Activated T-cell treated with anti-CD3 and anti-CD28 coated beads, Interleukin-2, amount 50 U/mL, for 1 hour (primary cell): Measurements from ENCODE around the gene NOG.

ENCODE experiments used
- DNase-seq: peaks from one replicate; pipeline ENCODE4 v3.0.0-alpha.2; 2020

The NOG gene

DNA sequence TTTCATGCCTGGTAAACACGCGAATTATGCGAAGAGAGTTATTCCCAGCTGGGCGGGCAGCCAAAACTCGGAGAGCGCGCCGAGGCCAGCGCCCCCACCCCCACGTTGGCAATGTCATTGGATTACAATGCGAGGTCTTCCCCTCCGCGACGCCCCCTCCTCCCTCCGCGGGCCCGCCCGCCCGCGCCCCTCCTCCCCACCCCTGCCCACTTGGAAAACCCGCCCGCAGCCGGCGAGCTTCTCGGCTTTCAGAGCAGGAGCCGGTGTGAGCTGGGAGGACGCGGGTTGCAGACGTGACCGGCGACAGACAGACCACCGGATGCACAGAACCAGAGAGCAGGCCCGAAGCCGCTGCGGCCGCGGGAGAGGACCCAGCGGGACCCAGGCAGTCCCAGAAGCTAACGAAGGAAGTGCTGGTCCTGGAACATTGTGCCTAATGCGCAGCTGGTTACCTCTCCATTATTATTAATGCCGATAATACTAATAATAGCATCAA lies 4.0 kb downstream of the NOG start:
- peak; percentile 32 for DNase-seq

DNA sequence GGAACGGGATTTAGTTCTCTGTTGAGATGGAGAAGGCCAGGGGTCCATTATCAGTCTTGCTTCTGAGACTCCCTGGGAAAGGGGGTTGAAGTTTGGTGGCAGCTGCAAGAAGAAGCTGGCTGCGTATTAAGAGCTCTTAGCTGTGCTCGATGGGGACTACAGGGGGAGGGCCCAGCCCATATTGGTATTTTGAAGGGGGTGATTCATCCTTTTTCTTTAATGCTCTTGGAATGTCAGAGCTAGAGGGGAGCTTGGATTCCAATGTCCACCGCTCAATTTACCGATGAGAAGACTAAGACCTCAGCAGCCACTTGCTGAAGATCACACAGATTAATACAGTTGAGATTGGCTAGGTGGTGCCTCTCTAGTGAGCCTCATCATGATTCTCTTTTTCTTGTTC lies 5.0 kb downstream of the NOG start:
- DNase-seq: no peak

DNA sequence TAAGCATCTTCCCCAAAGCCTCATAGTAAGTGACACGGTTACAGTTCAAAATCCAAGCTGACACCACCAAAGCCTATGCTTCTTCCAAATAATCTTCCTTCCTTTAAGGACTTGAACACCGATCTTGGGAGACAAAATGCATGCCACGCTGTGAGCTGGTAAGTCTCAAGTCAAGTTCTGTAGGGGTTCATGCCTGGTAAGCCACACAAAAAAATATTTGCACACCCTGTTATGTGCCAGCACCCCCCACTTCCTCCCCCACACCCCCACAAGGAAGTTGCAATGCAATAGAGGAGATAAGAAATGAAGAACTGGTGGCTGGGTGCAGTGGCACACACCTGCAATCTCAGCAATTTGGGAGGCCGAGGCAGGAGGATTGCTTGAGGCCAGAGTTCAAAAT lies 5.6 kb downstream of the NOG start:
- peak; percentile 24 for DNase-seq

DNA sequence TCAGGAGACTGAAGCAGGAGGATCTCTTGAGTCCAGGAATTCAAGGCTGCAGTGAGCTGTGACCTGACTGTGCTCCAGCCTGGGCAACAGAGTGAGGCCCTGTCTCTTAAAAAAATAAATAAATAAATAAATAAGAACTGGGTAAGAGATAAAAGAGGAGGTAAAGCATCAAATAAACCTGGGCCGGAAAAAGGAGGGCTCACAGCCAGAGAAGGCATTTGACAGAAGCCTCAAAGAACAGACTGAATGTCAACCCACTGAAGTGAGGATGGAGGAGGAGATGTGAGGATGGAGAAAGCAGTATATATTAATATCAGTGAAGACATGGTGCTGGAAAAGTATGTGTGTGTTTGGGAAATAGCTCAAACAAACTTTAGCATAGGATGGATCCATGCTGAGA lies 6.1 kb downstream of the NOG start:
- DNase-seq: no peak

DNA sequence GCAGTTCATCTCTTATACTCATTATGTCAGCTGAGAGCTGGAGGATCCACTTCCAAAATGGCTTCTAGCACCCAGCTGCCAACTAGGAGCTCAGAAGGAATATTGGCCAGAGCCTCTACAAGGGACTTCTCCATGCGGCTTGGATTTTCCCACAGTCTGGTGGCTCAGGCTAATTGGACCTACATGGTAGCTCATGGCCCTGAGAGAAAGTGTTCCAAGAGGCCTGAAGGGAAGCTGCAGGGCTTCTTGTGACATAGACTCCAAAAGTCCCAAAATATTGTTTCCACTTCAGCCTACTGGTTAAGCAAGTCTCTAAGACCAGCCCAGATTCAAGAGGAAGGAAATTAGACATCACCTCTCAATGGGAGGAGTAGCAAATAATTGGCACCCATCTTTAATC lies 6.8 kb downstream of the NOG start:
- no peak for DNase-seq

DNA sequence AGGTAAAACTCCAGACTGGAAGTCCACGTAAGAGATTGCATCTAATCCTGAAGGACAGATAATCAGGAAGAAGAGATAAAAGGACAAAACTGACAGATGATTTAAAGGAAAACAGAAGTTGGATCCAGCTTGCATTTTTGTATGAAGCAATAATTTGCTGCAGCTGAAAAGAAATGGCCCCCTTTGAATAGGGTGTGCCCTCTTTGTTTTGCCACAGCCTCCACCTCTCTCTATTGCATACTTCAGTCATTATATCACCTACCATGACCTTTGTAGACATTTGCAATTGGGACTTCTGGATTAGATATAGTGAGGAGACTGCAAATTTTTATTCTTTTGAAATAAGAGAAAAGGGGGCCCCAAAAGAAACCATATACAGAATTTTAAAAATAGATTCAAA lies 8.1 kb downstream of the NOG start:
- DNase-seq: no peak

DNA sequence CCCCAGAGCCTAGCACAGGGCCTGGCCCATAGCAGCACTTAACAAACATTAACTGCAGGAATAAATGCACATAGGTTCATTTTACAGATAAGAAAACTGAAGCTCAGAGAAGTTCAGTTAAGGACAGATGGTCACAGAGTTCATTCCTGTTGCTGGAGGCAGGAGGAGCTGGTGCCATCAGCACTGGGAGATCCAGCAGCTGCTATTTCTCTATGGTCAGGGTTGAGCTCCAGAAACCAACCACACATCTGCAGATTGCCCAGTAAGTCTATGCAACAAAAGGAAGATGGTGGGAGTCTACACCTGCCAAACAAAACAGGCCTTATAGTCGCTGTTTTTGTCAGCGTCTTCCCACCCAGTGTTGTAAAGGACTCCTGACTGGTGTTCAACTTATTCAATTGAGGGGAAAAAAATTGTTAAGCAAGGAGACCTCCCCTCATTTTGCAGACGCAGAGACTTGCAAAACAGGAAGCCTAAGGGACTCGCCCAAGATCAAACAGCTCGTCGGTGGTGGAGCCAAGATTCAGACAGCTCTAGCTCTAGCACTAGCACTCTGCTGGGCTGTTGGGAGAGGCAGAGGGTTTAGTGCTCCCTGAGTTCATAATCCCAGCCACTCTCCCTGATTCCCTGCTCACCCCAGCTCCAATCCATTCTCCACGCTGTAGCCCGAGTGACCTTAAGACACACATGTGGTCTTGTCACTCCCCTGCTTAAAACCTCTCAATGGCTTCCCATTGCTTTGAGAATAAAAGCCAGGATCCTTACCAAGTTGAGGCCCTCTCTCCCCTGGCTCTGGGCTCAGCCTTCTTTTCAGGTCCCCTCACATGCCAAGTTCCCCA lies 9.0 kb downstream of the NOG start:
- DNase-seq: peak; percentile 46

DNA sequence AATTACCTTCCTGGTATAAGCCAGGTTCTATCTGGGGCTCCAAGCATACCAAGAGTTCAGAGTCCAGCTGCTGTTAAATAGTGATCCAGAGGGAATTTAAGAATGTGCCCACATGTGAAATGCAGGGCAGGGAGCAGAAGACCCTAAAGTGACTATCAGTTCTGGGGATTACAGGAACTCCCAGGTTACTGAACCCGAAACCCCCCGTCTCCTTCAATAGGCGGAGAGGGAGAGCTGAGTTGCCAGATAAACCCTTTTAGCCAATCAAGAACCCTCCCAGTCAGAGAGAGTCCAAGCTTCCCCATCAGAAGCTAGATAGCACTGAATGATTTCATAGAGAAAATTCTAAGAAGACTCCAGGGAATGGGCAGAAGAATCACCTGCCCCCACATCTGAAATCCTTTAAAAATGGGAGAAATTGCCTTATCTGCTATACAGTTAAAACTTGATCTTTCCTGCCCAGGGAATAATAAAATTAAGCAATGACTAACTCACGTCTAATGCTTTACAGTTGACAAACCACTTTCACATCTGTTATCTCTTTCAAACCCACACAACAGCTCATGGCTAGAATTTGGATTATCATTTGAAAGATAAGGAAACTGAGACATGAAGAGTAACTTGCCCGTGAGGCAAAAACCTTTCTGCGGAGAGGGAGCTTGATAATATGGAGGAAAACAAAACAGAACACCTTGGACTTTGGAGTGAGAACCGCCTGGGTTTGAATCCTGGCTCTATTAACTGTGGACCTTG lies 10.2 kb downstream of the NOG start:
- DNase-seq: no peak

DNA sequence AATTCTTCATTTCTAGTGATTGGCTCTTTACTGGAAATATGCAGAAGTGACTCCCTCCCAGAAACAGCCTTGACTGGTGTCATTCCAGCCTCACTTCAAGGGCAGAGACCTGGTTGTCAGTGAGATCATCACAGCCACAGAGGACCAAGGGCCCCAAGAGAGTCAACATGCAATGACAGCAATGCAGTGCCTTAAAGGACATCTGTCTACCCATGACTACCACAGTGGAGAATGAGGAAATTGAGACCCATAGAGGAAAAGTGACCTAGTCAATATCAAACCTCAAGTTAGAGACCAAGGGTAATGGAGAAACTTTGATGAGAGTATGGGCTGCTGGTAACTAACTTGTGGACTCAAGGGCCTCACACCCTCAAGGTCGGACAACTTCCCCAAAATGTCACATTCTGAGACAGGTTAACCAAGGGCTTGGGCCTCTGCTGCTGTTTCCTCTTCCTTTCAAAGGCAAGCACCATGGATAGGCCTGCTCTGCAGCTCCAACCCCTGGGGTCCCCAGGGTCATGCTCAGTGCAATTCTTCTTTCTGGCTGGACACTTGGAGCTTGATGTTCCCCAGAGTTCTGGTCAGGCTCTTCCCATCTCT lies 11.3 kb downstream of the NOG start:
- no peak for DNase-seq

DNA sequence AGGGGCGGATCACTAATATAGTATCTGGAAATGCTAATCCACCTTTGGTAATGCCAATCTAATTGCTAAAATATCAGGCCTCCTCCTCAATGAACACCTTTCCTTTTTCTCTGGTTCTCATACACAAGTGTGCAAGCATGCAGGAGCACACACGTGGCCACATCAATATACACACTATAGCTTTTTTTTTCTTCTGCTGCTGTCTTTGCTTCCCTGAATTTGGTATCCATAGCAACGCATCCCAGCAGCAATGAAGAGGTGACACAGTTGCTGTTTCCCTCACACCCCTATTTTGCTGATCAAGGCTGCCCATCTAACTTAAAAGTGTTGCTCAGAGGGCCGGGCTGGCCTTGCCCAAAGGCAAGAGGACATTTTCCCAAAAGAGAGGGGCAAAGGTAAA lies 15.4 kb downstream of the NOG start:
- no peak for DNase-seq

DNA sequence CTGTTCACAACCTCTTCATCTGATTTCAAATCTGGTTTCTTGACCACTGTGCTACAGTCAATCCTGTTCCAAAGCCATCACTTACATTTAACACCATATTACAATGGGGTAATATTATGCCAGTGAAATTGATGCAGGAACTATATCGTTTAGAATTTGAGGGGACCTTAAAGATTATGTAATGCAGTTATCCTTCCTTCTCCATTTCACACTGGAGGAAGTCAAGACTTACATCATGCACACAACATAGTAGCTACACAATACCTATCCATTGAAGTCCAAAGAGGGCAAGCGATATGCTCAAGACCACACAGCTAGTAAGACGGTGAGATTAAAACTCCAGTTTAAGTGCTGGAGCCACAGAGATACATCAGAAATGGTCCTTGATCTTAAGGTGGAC lies 16.8 kb downstream of the NOG start:
- no peak for DNase-seq

DNA sequence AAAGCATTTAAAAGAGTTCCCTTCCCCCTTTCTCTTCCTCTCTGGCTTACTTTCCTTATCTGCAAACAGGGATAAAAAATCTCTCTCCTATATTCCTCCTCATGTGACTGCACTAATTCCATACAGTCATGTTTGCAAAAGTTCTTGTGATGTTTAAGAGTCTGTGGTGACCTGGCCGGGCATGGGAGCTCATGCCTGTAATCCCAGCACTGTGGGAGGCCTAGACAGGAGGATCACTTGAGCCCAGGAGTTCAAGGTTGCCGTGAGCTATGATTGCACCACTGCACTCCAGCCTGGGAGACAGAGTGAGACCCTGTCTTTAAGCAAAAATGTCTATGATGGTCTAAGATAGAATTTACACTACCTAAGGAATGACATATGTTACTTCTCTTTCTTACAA lies 19.6 kb downstream of the NOG start:
- DNase-seq: no peak

DNA sequence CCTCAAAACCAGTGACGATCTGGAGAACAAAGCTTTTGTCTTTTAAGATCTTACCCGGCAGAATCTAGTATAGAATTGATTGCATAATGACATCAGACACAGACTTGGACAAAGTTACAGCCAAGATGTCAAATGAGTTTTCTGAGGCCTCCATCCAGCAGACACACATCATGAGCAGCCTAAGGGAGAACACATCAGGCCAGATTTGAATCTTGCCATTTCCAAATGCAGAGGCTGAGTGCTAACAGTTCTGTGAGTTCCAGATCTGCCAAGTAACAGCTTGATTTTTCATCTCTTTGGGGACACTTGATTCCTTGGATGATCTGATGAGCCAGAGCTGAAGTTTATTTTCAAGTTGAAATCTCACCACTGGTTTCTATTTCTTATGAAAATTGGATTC lies 21.0 kb downstream of the NOG start:
- no peak for DNase-seq

DNA sequence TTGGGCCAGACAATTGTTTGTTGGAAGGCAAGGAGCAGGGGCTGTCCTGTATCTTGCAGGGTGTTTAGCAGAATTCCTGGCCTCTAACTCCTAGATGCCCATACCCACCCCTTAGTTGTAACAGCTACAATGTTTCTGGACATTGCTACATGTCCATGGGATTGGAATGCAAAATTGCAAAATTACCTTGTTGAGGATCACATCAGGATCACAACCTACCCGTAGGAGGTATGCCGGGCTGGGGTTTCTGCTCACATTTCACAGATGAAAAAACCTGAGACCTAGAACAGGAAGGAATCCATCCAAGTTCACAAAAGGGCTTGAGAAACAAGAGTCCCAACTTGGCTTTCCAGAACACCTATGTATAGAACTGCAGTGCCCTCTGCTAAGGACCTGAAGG lies 22.7 kb downstream of the NOG start:
- DNase-seq: no peak

DNA sequence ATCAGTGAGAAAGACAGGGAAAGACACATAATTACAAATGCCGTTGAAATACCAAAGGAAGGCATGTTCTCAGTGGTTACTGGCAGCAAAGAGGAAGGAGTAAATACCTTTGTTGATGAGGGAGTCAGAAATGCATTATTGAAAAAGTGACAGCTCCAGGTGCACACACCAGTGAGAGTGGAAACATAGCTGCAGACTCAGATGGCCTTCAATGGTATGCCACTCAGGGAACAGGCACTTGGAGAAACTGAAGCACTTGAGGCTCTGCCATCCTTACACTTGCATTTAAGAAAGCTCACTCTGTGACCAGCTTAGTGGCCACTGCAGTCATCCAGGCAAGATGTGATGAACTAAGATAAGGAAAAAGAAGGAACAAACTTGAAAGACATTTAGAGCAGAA lies 29.9 kb downstream of the NOG start:
- no peak for DNase-seq

DNA sequence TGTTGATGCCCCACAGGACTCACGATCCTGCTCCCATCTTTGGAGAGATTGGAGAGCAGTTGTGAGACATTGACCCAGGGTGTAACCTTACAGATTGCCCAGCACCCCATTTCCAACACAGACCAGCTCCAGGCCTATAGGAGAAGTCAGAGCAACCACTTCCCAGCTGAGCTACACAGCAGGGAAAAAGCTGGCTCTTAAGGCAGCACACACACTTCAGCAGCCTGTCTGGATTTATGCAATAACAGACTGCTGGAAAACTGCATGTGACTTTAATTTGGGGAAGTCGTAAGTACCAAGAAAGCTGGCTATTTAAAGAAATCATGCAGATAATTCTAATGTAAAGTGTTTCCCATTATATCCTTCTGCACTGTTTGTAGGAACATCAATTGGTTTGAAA lies 30.8 kb downstream of the NOG start:
- no peak for DNase-seq

DNA sequence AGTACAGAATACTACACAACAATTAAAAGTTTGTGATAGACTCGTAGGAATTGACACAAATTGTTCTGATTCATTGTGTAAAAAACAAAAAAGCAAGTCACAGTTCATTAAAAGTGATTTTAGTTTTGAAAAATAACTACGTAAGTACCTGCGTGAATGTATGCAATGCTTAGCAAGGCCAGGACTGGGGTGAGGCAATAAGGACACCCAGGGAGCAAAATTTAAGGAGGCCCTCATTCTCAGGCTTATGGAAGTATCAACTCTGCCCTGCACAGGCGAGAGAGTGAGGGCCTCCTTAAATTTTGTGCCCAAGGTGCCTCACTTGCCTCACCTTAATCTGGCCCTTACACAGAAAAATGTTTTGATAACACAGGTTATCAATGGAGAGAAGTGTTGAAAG lies 31.4 kb downstream of the NOG start:
- DNase-seq: no peak

DNA sequence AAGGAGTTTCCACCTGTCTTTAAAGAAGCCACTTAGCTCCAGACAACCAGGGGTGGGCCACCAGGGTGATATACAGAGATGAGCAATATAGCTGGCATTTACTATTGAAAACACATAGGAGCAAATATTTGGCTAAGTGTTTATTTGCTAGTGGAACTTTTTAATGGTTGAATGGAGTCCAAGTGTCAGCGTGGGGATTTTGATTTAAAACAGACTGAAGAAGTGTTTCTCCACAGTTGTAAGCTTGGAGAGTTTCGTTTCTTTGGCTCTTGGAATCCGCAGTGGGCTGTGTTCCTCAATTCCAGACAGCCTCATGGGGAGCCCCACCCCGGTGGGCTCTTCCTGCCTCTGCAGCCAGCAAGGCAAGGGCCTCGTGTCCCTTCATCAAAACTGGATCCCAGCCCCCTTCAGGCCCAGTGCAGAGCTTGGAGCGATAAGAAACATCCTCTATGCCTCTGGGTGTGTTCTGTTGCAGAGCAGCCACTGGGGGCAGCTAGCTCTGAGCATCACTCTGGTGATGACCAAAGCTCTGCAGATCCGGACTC lies 36.1 kb downstream of the NOG start:
- no peak for DNase-seq

DNA sequence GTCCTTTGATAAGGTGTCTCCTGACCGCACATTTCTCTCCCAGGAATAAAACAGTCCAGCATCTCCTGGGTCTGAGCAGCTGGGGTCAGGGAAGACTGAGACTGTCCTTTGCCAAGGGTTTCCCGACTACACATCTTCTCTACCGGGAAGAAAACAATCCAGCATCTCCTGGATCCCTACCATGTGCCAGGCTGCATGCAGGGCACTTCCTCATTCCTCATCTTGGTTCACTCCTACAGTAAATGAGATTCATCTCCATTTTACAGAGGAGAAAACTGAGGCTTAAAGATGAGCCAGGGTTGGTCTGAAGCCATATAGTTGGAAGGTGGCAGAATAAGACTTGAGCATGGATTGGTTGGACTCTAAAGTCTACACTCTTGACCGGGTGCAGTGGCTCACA lies 36.7 kb downstream of the NOG start:
- DNase-seq: no peak

DNA sequence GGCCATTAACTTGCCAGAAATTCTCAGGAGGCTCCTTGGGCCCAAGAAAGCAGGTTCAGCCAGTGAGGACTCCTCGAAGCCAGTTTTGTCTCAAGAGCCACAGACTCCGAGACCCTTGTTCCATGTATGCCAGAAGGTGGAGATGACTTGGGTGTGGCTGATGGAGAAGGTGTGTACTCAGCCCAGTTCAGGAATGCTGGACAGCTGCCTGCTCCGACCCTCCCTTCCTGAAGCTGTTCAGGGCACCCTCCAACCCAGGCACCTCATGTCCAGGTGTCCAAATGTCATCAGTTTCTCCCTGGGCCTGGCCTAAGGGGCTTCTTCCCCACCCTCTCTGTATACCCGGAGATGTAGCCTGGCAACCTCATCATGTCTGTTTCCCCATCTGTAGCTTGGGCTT lies 40.2 kb downstream of the NOG start:
- no peak for DNase-seq

DNA sequence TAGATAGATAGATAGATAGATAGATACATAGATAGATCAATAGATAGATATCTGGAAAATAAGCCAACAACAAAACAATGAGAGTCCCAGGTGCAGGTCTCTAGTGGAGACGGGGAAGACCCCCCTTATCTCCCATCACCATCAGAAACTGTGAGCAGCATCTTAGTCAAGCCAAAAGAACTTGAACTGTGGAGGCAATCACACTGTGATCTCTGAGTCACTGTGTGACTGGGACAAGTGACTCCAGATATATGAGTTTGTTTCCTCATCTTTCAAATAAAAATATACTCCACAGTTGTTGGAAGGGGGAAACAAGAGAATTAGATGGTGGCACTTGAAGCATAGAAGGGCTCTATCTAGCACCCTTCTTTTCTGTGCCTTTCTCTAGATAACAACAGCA lies 42.1 kb downstream of the NOG start:
- no peak for DNase-seq

DNA sequence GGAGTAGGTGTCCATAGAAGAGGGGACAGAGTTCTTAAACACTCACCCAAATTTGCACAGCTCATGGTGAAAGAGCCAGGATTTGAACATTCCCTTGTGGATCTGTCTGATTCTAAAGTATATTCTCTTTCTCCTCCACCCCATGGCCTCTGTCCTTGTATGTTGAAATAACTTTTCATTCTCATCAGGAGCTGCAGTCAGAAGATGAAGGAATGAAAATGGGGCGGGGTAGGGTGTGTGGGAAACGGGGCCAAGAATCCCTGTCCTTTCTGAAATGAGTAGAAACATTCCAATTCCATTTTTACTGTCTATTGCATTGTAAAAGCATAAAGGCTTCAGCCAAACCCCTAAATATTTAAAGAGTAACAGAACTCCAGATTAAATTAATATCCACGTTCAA lies 42.8 kb downstream of the NOG start:
- no peak for DNase-seq

DNA sequence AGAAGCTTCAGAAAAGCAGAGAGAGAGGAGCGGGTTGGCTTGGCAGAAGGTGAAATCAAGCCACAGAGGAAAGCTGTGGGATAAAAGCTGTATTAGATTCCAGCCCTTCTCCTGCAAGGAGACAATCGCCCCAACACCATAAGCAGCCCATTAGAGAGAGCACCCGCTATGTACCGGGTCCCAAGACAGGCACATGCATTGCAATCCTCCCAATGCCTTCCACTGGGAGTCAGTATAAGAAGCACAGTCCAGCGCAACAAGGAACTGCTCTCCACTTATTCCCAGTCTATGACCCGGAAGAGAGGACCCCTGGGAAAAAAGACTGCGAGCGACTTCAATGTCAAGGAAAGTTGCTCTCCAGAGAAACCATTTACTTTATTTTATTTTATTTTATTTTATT lies 43.8 kb downstream of the NOG start:
- no peak for DNase-seq

DNA sequence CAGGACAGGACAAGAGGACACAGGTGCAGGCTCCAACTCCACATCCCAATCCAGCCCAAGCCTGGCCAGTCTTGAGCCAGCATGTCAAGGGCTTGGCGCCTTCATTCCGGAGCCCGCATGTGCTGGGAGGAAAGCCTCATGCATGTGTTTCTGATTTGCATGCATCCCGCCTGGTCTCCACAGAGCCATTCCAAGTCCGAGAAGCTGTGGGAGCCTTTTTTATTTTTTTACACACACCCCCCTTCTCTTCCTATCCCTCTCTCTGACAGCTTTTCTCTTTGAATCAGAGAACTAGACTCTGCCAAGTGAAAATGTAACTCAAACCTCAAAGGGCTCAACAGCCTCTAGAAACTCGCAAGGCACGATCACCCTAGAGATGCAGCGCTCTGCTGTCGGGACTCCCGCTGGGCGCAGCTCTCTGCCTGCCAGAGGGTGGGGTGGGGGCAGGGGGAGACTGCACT lies 45.1 kb downstream of the NOG start:
- no peak for DNase-seq
